SU-DHL-6 (cell line): ENCODE measurements around the gene PEX11A.

Source experiments
- EZH2phosphoT487 ChIP-seq: fragments of 200-600 bp; sonication (generic), shearing (Covaris generic); conservative IDR thresholded peaks from 2 replicates; pipeline ENCODE4 v1.6.1; 2018; ENCODE audit warnings: mild to moderate bottlenecking, antibody characterized with exemption, low read length, moderate library complexity, mixed read lengths
- TF ChIP-seq, protein P1 (sequence below): fragments of 200-600 bp; sonication (generic); IDR thresholded peaks from one replicate; pipeline ENCODE4 v1.5.1; 2017; ENCODE audit warnings: antibody characterized with exemption, mild to moderate bottlenecking, low read length, moderate library complexity; ENCODE audit not compliant: insufficient read depth, poor library complexity, severe bottlenecking

DNA sequence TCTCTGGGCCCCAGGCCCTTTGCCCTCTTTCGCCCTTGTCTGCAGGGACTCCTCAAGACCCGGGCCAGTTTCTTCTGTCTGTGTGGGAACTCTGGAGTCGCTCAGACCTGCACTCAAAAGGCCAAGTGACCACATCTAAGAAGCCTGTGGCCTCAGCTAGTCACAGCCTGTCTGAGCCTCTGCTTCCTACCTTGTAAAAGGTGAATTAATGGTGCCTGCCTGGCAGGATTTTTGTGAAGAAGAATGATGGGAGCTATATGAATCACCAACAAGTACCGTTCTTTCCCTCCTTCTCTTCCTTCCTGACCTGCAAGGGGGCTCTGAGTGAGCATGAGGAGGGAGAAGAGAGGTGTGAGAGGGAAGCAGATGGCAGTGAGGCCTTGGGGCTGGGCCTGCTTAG lies 18.9 kb downstream of the PEX11A start:
- TF ChIP-seq, protein P1, sequence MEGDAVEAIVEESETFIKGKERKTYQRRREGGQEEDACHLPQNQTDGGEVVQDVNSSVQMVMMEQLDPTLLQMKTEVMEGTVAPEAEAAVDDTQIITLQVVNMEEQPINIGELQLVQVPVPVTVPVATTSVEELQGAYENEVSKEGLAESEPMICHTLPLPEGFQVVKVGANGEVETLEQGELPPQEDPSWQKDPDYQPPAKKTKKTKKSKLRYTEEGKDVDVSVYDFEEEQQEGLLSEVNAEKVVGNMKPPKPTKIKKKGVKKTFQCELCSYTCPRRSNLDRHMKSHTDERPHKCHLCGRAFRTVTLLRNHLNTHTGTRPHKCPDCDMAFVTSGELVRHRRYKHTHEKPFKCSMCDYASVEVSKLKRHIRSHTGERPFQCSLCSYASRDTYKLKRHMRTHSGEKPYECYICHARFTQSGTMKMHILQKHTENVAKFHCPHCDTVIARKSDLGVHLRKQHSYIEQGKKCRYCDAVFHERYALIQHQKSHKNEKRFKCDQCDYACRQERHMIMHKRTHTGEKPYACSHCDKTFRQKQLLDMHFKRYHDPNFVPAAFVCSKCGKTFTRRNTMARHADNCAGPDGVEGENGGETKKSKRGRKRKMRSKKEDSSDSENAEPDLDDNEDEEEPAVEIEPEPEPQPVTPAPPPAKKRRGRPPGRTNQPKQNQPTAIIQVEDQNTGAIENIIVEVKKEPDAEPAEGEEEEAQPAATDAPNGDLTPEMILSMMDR = no peak
- no peak for TF ChIP-seq EZH2phosphoT487
